Astrocyte (in vitro differentiated cells and primary cell): ENCODE data around the gene PRRG4.

Source experiments
- EZH2 ChIP-seq: IDR thresholded peaks from 2 replicates; pipeline ENCODE4 v1.6.1; 2012; ENCODE audit warnings: mild to moderate bottlenecking, low read length, inconsistent platforms; ENCODE audit not compliant: insufficient read depth
- TF ChIP-seq, protein P1 (sequence below): IDR thresholded peaks from 2 replicates; pipeline ENCODE4 v1.5.1; 2011; ENCODE audit warnings: low read depth, mild to moderate bottlenecking, inconsistent platforms, low read length, moderate library complexity; ENCODE audit not compliant: insufficient read depth

DNA sequence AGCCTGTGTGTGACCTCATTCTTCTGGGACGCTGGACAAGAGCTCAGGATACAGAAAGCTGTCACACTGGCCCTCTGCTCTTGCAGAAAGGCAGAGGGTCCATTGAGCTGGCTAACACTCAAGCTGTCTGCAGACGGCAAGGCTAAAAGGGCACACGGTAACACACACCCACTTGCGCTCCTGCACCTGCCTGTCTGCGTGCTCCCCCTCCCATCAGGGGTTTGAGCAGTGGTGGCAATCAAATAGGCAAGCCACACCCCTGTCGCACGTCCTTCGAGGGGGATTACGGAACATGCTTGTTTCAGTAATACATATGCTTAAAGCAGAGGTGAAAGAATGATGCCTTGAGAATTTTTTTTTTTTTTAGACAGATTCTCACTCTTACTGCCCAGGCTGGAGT is 55.8 kb downstream of the PRRG4 start:
- TF ChIP-seq, protein P1, sequence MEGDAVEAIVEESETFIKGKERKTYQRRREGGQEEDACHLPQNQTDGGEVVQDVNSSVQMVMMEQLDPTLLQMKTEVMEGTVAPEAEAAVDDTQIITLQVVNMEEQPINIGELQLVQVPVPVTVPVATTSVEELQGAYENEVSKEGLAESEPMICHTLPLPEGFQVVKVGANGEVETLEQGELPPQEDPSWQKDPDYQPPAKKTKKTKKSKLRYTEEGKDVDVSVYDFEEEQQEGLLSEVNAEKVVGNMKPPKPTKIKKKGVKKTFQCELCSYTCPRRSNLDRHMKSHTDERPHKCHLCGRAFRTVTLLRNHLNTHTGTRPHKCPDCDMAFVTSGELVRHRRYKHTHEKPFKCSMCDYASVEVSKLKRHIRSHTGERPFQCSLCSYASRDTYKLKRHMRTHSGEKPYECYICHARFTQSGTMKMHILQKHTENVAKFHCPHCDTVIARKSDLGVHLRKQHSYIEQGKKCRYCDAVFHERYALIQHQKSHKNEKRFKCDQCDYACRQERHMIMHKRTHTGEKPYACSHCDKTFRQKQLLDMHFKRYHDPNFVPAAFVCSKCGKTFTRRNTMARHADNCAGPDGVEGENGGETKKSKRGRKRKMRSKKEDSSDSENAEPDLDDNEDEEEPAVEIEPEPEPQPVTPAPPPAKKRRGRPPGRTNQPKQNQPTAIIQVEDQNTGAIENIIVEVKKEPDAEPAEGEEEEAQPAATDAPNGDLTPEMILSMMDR: no peak
- no peak for TF ChIP-seq EZH2
